ENCODE data around the gene ANKRD28. TPM values are rescaled to one million over a fixed set of nuclear protein-coding genes. Genes with fewer than 3 reads are reported as not detected.

Gene ANKRD28
- polyA plus RNA-seq, 1 of the 3 experiments (the other 2 are of a cell fraction) = 74.8 TPM

- ChIA-PET CTCF (interaction anchor here (1.4 kb wide), 1 partner anchor 610 kb away, joined by 3 read pairs; no protein-coding TSS in a partner anchor), POLR2A (no interaction called here)
- Histone ChIP-seq H4K20me1 (ENCODE audit: insufficient read depth) (no peaks in the 10 kb centered on the region), H3K27me3 (ENCODE audit: insufficient read depth) (no peaks in the 10 kb centered on the region), H3K9me3 (no peaks in the 10 kb centered on the region), H3K4me1 (ENCODE audit: control insufficient read depth in 1 of 2, insufficient read depth in 2 of 2, low read depth in 1 of 2, low read length in 1 of 2) (peaks cover 36 to 38% of the 10 kb centered on the region in 2 experiments), H3K4me2 (no peak overlapping the region), H3K27ac (ENCODE audit: low read depth in 2 of 2, low read length in 1 of 2) (peak overlapping the region; percentile 92 to 99), H3F3A (replicated peaks; ENCODE audit: insufficient read depth) (peaks cover 66% of the 10 kb centered on the region), H3K9me2 (no peaks in the 10 kb centered on the region), H3K79me2 (ENCODE audit: insufficient read depth) (peaks cover 12% of the 10 kb centered on the region; the same call in 1 of the 2 replicates), H2AFZ (ENCODE audit: low read depth) (no peak overlapping the region), H3K36me3 (replicated peaks in 1 of 2; ENCODE audit: control insufficient read depth in 1 of 2, insufficient read depth in 2 of 2, low read length in 1 of 2) (no peaks in the 10 kb centered on the region), H3K9ac (peak overlapping the region; percentile 85; the same call in 1 of the 2 replicates), H3K4me3 (ENCODE audit: low read depth in 2 of 2, low read length in 1 of 2) (no peak overlapping the region)
- WGBS (ENCODE audit: low lambda C conversion rate) = 79% methylated on average over 7 of the region's 7 CpGs
- TF ChIP-seq SMC3 (IDR thresholded peaks at IDR 0.05; ENCODE audit: low read depth, low read length) (no peak), NFIC (IDR thresholded peaks at IDR 0.05; ENCODE audit: borderline replicate concordance) (no peak), GATA2 (CRISPR knock-in tag; IDR thresholded peaks at IDR 0.05) (no peak), RFX5 (IDR thresholded peaks at IDR 0.05; ENCODE audit: low read length) (no peak), RAD21 (IDR thresholded peaks at IDR 0.05; ENCODE audit: low read length) (no peak), MXI1 (IDR thresholded peaks at IDR 0.05; ENCODE audit: low read depth, low read length) (no peak), NRF1 (IDR thresholded peaks at IDR 0.05; ENCODE audit: low read depth, low read length) (no peak), MAX (IDR thresholded peaks at IDR 0.05; ENCODE audit: low read depth) (no peak), CTCF (IDR thresholded peaks at IDR 0.05) (no peak), CHD2 (IDR thresholded peaks at IDR 0.05; ENCODE audit: low read length, partially characterized antibody) (no peak), TAF1 (IDR thresholded peaks at IDR 0.05; ENCODE audit: borderline replicate concordance, low read depth, low read length) (no peak), FOSL2 (IDR thresholded peaks at IDR 0.05; ENCODE audit: borderline replicate concordance, low read depth) (no peak), TCF12 (IDR thresholded peaks at IDR 0.05) (no peak), ZBTB33 (IDR thresholded peaks at IDR 0.05; ENCODE audit: borderline replicate concordance, low read depth) (no peak), JUND (IDR thresholded peaks at IDR 0.05) (no peak), YY1 (IDR thresholded peaks at IDR 0.05; ENCODE audit: low read depth) (no peak)
- TF ChIP-seq, protein P1, sequence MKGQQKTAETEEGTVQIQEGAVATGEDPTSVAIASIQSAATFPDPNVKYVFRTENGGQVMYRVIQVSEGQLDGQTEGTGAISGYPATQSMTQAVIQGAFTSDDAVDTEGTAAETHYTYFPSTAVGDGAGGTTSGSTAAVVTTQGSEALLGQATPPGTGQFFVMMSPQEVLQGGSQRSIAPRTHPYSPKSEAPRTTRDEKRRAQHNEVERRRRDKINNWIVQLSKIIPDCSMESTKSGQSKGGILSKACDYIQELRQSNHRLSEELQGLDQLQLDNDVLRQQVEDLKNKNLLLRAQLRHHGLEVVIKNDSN (IDR thresholded peaks at IDR 0.05; ENCODE audit: borderline replicate concordance, low read depth) = no peak
- TF ChIP-seq, protein P2, sequence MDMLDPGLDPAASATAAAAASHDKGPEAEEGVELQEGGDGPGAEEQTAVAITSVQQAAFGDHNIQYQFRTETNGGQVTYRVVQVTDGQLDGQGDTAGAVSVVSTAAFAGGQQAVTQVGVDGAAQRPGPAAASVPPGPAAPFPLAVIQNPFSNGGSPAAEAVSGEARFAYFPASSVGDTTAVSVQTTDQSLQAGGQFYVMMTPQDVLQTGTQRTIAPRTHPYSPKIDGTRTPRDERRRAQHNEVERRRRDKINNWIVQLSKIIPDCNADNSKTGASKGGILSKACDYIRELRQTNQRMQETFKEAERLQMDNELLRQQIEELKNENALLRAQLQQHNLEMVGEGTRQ (IDR thresholded peaks at IDR 0.05; ENCODE audit: borderline replicate concordance, low read depth, low read length) = no peak
- DNase-seq = peak; percentile 33
Observed at GRCh38 chr3:15637131-15637951, 160.4 kb downstream of the ANKRD28 start.

All from SK-N-SH (cell line).